H9 (cell line): Measurements from ENCODE around the gene ACBD3. TPM values are rescaled to one million over a fixed set of nuclear protein-coding genes. Genes with fewer than 3 reads are reported as not detected.
A peak's percentile ranks its signal among the peaks of the same experiment; 100 is the strongest.

Experiments
- DNase-seq: peaks from one replicate; pipeline ENCODE4 v3.0.0-alpha.2; 2017
- H2AFZ ChIP-seq: one replicate; pipeline ENCODE4 v1.6.1; 2013; ENCODE audit warnings: mild to moderate bottlenecking, low read length, control low read depth, moderate library complexity
- H2AK5ac ChIP-seq: 2 replicates; pipeline ENCODE4 v1.6.1; 2013; ENCODE audit warnings: low read length, control low read depth, mixed read lengths; ENCODE audit not compliant: insufficient read length
- H2BK120ac ChIP-seq: one replicate; pipeline ENCODE4 v1.6.1; 2013; ENCODE audit warnings: low read depth, mild to moderate bottlenecking, low read length, control low read depth, inconsistent platforms; ENCODE audit not compliant: poor library complexity, severe bottlenecking
- H2BK12ac ChIP-seq: 2 replicates; pipeline ENCODE4 v1.6.1; 2013; ENCODE audit warnings: low read length, control low read depth, mixed read lengths, low read depth; ENCODE audit not compliant: insufficient read length
- H2BK15ac ChIP-seq: 2 replicates; pipeline ENCODE4 v1.6.1; 2013; ENCODE audit warnings: low read depth, low read length, control low read depth
- H2BK20ac ChIP-seq: one replicate; pipeline ENCODE4 v1.6.1; 2013; ENCODE audit warnings: low read depth, mild to moderate bottlenecking, low read length, control low read depth, inconsistent platforms; ENCODE audit not compliant: poor library complexity, severe bottlenecking
- H2BK5ac ChIP-seq: 2 replicates; pipeline ENCODE4 v1.6.1; 2013; ENCODE audit warnings: low read length, control low read depth, mixed read lengths; ENCODE audit not compliant: insufficient read length
- H3K14ac ChIP-seq: 2 replicates; pipeline ENCODE4 v1.6.1; 2013; ENCODE audit warnings: low read length, control low read depth; ENCODE audit not compliant: insufficient read depth
- H3K18ac ChIP-seq: 2 replicates; pipeline ENCODE4 v1.6.1; 2013; ENCODE audit warnings: low read depth, mild to moderate bottlenecking, mixed read lengths, low read length, control low read depth; ENCODE audit not compliant: insufficient read length
- H3K23ac ChIP-seq: 2 replicates; pipeline ENCODE4 v1.6.1; 2013; ENCODE audit warnings: low read length, control low read depth, mixed read lengths, low read depth; ENCODE audit not compliant: insufficient read length
- H3K23me2 ChIP-seq: 2 replicates; pipeline ENCODE4 v1.6.1; 2013; ENCODE audit warnings: low read depth, mild to moderate bottlenecking, mixed read lengths, low read length, control low read depth; ENCODE audit not compliant: insufficient read length, poor library complexity, severe bottlenecking
- H3K27ac ChIP-seq: 2 replicates; pipeline ENCODE4 v1.5.1; 2013; ENCODE audit warnings: low read length, control low read depth, mixed read lengths, low read depth; ENCODE audit not compliant: insufficient read length
- H3K27me3 ChIP-seq: 2 replicates; pipeline ENCODE4 v1.6.1; 2013; ENCODE audit warnings: low read length, control low read depth, inconsistent platforms; ENCODE audit not compliant: insufficient read depth
- H3K4ac ChIP-seq: 2 replicates; pipeline ENCODE4 v1.6.1; 2013; ENCODE audit warnings: low read depth, mild to moderate bottlenecking, control low read depth, inconsistent platforms, low read length, moderate library complexity
- H3K4me1 ChIP-seq: 2 replicates; pipeline ENCODE4 v1.6.1; 2013; ENCODE audit warnings: low read length, control low read depth, inconsistent platforms; ENCODE audit not compliant: insufficient read depth
- H3K4me2 ChIP-seq: 2 replicates; pipeline ENCODE4 v1.6.1; 2013; ENCODE audit warnings: low read length, control low read depth, mixed read lengths; ENCODE audit not compliant: insufficient read length, insufficient read depth
- H3K56ac ChIP-seq: 2 replicates; pipeline ENCODE4 v1.6.1; 2013; ENCODE audit warnings: low read depth, mild to moderate bottlenecking, mixed read lengths, low read length, control low read depth; ENCODE audit not compliant: insufficient read length
- H3K79me1 ChIP-seq: 2 replicates; pipeline ENCODE4 v1.6.1; 2013; ENCODE audit warnings: low read depth, mild to moderate bottlenecking, moderate library complexity, low read length, control low read depth, inconsistent platforms; ENCODE audit not compliant: insufficient read depth, poor library complexity, severe bottlenecking
- H3K79me2 ChIP-seq: 2 replicates; pipeline ENCODE4 v1.6.1; 2013; ENCODE audit warnings: low read length, control low read depth, inconsistent platforms; ENCODE audit not compliant: insufficient read depth
- H3K9ac ChIP-seq: 2 replicates; pipeline ENCODE4 v1.6.1; 2013; ENCODE audit warnings: low read length, control low read depth, mixed read lengths; ENCODE audit not compliant: insufficient read length; ENCODE audit errors: extremely low read depth
- H3K9me3 ChIP-seq: one replicate; pipeline ENCODE4 v1.6.1; 2013; ENCODE audit warnings: low read depth, low read length, inconsistent platforms; ENCODE audit not compliant: control insufficient read depth
- H3T11ph ChIP-seq: one replicate; pipeline ENCODE4 v1.6.1; 2013; ENCODE audit warnings: mild to moderate bottlenecking, low read length, control low read depth, inconsistent platforms
- H4K20me1 ChIP-seq: one replicate; pipeline ENCODE4 v1.6.1; 2013; ENCODE audit not compliant: control insufficient read depth, insufficient read length, insufficient read depth
- H4K5ac ChIP-seq: 2 replicates; pipeline ENCODE4 v1.6.1; 2013; ENCODE audit warnings: low read depth, mild to moderate bottlenecking, mixed read lengths, low read length, control low read depth; ENCODE audit not compliant: insufficient read length
- H4K8ac ChIP-seq: replicated peaks from 2 replicates; pipeline ENCODE4 v1.6.1; 2013; ENCODE audit warnings: low read length, control low read depth, mixed read lengths, low read depth; ENCODE audit not compliant: insufficient read length
- H4K91ac ChIP-seq: 2 replicates; pipeline ENCODE4 v1.6.1; 2013; ENCODE audit warnings: low read depth, mild to moderate bottlenecking, moderate library complexity, mixed read lengths, low read length, control low read depth; ENCODE audit not compliant: insufficient read length
- H3K27ac Mint-ChIP-seq, 3 experiments: 2 replicates in 2 of 3; 3 replicates in 1 of 3; pipeline ENCODE4 v1.8.0; 2020 to 2021; ENCODE audit warnings: mixed read lengths in 3 of 3, mild to moderate bottlenecking in 1 of 3, moderate library complexity in 1 of 3
- H3K27me3 Mint-ChIP-seq: 2 replicates; pipeline ENCODE4 v1.8.0; 2021; ENCODE audit warnings: low read depth, mild to moderate bottlenecking, moderate library complexity, mixed read lengths
- H3K36me3 Mint-ChIP-seq, 3 experiments: 2 replicates in 2 of 3; 3 replicates in 1 of 3; pipeline ENCODE4 v1.8.0; 2020 to 2021; ENCODE audit warnings: low read depth in 3 of 3, mixed read lengths in 3 of 3; ENCODE audit not compliant: insufficient read depth in 1 of 3
- H3K4me1 Mint-ChIP-seq, 2 experiments: 2 replicates each; pipeline ENCODE4 v1.8.0; 2020; ENCODE audit warnings: mixed read lengths in 2 of 2
- H3K4me3 Mint-ChIP-seq, 2 experiments: 2 replicates in 1 of 2; 3 replicates in 1 of 2; pipeline ENCODE4 v1.8.0; 2020 to 2021; ENCODE audit warnings: mild to moderate bottlenecking in 2 of 2, mixed read lengths in 2 of 2, moderate library complexity in 1 of 2
- H3K9me3 Mint-ChIP-seq, 2 experiments: 2 replicates in 1 of 2; 3 replicates in 1 of 2; pipeline ENCODE4 v1.8.0; 2020; ENCODE audit warnings: mild to moderate bottlenecking in 2 of 2, mixed read lengths in 2 of 2, moderate library complexity in 1 of 2
- CTCF ChIP-seq: fragments of 200-600 bp; sonication (generic); conservative IDR thresholded peaks from 3 replicates; pipeline ENCODE4 v1.8.0; 2021; ENCODE audit warnings: antibody characterized with exemption, mild to moderate bottlenecking
- WGBS: extraction: QIAGEN DNeasy Blood & Tissue Kit; methylation state at CpG from one replicate; pipeline ENCODE4 v1.1.7; 2013; ENCODE audit warnings: missing lambda C conversion rate, low lambda C conversion rate, mixed read lengths; ENCODE audit not compliant: insufficient read length; ENCODE audit errors: extremely low coverage; 5-methylcytosine and 5-hydroxymethylcytosine counted together
- total RNA-seq: library from RNA; stranded (reverse); gene quantifications from 2 replicates; pipeline ENCODE4 v1.2.1, GENCODE V29; 2021

ACBD3 gene
- total RNA-seq, 1 experiment from 2014 or later: 30.8 TPM

GRCh38 chr1:226210571-226211176, 24.1 kb upstream of the ACBD3 start:
- Histone ChIP-seq H3K79me1 (no peaks in the 10 kb centered on the region), H2BK15ac (no peak overlapping the region), H2AK5ac (no peak overlapping the region), H2BK12ac (no peak overlapping the region), H2AFZ (no peak overlapping the region), H3K56ac (no peak overlapping the region), H4K8ac (no peak overlapping the region), H3K9ac (no peak overlapping the region), H3K4me2 (peak overlapping the region; percentile 3), H3K27me3 (no peaks in the 10 kb centered on the region; the same call in 1 of the 2 replicates), H3K27ac (no peak overlapping the region), H3K9me3 (no peaks in the 10 kb centered on the region), H2BK120ac (no peak overlapping the region), H3T11ph (no peak overlapping the region), H4K91ac (no peak overlapping the region), H2BK20ac (no peak overlapping the region), H3K79me2 (no peaks in the 10 kb centered on the region), H3K4me1 (peaks cover 15% of the 10 kb centered on the region; the same call in 1 of the 2 replicates), H3K23ac (no peak overlapping the region), H3K14ac (no peak overlapping the region), H4K5ac (no peak overlapping the region), H4K20me1 (no peaks in the 10 kb centered on the region), H3K23me2 (no peaks in the 10 kb centered on the region), H3K4ac (no peak overlapping the region), H2BK5ac (no peak overlapping the region), H3K18ac (no peak overlapping the region)
- no peak overlapping the region for H3K27ac Mint-ChIP-seq
- H3K36me3 Mint-ChIP-seq: no peaks in the 10 kb centered on the region
- peak overlapping the region in 1 of 2 experiments; percentile 59; a peak in 3 of 5 replicates for H3K4me3 Mint-ChIP-seq
- H3K27me3 Mint-ChIP-seq: peaks cover 26% of the 10 kb centered on the region
- DNase-seq: peak; percentile 59
- no CpG with 5 or more reads among the region's 7 CpGs for WGBS
- H3K4me1 Mint-ChIP-seq: peaks cover 38 to 43% of the 10 kb centered on the region in 2 experiments
- H3K9me3 Mint-ChIP-seq: no peaks in the 10 kb centered on the region
- TF ChIP-seq CTCF: no peak
